Pons (tissue), 1 donor: ENCODE measurements around the gene OPCML.

ENCODE experiments used
- DNase-seq: peaks from one replicate; pipeline ENCODE4 v3.0.0-alpha.2; 2016; ENCODE audit warnings: low spot score

OPCML gene

GRCh38 chr11:133228471-133229329 is 303.6 kb downstream of the OPCML start:
- DNase-seq, result peak; percentile 4

DNA sequence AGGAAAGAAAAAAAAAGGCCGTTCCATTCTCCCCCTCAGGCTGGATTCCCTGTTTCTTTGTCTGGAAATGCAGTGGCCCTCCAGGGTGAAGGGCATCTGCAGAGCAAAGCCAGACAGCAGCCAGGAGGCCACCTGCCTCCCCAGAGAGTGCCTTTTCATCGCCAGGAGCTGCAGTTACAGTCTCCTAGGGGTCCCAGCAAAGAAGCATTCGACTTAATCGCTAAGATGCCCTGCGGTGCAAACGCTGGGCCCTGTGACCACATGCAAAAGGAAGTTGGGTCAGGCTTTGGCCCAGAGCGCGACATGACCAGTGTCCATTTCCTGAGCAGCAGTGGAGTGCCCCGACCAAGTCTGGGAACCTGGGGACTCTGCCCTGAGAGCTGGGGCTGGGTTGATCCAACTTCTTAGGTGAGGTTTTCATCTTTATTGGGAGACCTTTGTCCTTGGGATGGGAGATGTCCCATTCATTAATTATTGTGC is 304.6 kb downstream of the OPCML start:
- DNase-seq, result no peak

DNA sequence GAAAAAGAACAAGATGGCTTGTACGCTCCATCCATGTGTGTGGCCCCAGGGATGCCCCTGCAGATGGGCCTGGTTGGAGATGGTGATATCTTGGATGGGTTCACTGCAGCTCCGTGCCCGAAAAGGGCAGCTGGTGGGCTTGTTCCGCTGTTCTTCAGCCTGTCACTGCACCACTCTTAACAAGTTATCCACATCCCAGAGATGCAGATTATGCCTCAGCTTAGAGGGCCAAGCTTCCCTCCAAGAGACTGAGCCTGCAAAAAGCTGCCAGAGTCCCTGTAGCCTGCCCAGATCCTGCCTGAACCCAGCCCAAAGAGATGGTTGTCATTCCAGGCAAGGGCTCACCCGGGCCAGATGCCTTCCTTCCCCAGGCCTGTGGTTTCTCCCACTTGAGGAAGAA is 308.0 kb downstream of the OPCML start:
- DNase-seq, result no peak

DNA sequence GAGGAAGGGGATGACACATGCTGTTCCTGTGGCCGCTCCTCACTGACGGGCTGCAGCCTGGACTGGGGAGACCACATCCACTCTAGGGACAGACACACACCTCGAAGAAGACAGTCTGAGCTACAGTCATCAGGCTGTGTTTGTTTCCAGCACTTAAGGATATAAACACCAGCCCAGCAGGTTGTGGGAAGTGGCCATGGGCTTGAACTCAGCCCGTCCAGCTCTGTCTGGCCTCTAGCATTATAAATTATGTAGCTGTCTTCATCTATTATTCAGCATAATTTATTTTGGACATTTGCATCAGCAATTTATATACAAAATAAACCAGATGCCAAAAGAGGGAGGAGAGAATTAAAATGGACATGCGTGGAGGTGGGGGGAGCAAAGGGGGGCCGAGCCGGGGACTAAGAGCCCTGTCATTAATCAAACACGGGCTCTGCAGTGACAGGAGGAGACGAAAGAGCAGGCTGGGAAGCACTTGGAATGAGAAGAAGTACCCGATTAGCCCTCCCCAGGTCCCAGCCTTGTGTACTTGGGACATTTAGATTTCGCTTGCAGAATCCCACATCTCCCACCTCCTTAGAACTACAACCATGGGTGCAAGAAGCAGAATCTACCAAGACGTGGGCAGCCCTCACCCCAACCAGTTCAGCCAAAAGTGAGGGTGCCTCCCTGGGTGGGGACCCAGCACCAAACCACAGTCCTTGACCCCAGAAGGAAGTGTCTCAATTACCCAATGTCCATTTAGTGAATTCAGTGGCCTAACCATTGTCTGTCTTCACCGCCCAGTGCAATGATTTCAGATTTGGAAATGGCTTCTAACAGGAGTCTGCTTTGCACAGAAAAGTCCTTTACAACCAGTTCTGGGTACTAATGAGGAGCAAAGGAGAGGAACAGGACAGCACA is 309.6 kb downstream of the OPCML start:
- no peak for DNase-seq

DNA sequence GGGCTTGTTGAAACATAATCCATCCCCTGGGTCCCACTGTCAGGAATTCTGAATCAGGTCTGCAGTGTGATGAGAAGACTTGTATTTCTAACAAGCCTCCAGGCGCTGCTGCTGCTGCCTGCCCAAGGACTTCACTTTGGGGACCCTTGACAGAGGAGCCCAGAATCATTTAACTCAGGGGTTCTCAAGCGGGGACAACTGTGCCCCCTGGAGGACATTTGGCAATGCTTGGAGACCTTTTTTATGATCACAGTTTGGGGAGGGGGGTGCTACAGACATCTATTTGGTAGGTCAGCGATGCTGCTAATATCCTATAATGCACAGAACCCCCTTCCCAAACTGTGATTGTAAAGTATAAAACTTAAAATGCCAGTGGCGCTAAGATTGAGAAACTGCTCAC is 312.8 kb downstream of the OPCML start:
- no peak for DNase-seq

GRCh38 chr11:133216813-133217212 is 315.5 kb downstream of the OPCML start:
- no peak for DNase-seq

- no peak for DNase-seq
These were observed 316.6 kb downstream of the OPCML start for GRCh38 chr11:133215596-133216230.

DNA sequence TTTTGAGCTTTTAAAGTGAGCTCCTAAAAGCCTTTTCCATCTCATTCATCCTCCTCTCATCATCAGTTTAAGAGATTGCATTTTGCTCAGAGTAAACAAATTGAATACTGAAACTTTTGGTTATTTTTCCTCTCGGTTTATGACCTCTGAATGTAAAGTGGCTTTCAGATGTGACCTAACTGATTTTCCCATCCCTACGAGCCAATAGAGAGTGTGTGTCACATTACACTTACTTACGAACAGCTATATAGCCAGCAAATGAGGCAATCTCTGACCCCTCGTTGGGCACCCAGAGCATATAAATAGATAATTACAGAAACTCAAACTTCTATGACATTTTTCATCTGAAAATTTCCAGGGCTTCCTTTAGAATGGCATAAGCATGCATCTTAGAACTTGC is 317.7 kb downstream of the OPCML start:
- DNase-seq, result no peak

DNA sequence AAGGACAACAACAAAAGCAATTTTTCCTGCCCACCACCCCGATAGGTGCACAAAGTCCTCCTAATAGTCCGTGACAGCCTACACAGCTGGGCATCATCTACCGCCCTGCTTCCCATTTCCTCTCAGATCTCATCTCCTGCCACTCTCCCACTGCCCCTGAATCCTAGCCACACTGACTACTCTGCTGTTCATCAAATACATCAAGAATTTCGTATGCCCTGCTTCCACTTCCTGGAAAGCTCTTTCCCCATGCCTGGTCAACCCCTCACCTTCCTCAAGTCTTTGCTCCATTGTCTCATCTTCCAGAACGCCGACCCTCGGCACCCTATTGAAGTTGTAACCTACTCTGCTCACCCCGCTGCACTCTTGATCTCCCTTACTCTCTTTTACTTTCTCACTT is 320.1 kb downstream of the OPCML start:
- no peak for DNase-seq

- no peak for DNase-seq
These were observed 324.3 kb downstream of the OPCML start for GRCh38 chr11:133207995-133208394.

- DNase-seq, result no peak
These were observed 325.8 kb downstream of the OPCML start for GRCh38 chr11:133206313-133207005.

GRCh38 chr11:133204158-133204557 is 328.1 kb downstream of the OPCML start:
- no peak for DNase-seq

GRCh38 chr11:133202816-133203215 is 329.5 kb downstream of the OPCML start:
- no peak for DNase-seq

DNA sequence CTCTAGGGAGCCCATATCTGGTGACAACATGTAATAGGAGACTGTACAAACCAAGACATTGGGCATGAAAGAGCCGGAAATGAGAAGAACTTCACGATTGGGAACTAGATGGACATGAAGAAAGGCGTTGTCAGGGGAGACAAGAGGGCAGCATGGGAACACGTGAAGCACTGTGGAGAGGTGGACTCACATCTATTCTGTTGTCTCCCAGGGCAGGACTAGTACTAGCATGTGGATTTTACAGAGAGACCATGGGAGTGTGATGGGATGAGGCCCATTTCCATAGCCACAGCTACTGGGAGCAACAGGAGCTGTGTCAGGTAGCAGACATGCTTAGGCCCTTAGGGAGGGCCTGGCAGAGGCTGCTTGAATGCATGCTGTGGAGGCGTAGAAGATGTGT is 333.9 kb downstream of the OPCML start:
- no peak for DNase-seq

- DNase-seq, result peak; percentile 11
These were observed 334.9 kb downstream of the OPCML start for GRCh38 chr11:133197425-133197824.

- peak; percentile 83 for DNase-seq
These were observed 340.4 kb downstream of the OPCML start for GRCh38 chr11:133191931-133192330.

GRCh38 chr11:133181667-133182066 is 350.6 kb downstream of the OPCML start:
- DNase-seq, result no peak

GRCh38 chr11:133181066-133181465 is 351.2 kb downstream of the OPCML start:
- no peak for DNase-seq

DNA sequence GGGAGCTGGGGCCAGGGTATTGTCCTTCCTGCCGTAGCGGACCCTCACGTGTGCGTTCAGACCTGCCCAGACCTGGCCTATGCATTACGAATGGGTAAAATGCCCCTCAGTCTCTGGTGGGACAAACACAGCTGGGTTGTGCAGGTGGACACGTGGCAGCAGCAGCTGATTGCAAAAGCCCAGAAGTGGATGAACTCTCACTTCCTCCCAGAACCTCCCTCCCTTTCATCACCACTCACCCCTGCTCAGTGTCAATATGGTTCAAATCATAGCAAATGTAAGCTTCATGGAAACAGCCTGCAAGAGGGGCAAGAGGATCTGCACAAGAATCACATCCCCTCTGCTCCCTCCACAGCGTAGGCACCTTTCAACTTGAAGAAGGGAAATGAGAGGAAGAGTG is 352.1 kb downstream of the OPCML start:
- DNase-seq, result no peak

- no peak for DNase-seq
These were observed 355.6 kb downstream of the OPCML start for GRCh38 chr11:133176748-133177147.

DNA sequence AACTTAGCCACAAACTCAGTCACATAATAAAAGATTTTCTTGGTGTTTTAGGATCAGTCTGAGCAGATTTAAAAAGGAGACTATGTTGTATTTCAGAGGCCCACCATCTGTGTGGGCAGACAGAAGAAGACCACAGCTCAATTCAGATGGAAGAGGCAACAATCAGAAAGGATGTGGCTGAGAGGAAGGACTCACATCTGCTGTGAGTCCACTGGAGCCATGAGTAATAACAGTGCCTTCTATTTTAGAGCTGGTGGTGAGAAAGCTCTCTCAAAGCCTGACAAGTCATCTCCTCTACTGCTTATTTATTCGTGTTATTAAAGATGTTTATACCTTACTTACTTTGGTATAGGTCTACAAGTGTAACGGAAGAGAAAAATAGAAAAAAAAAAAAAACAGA is 357.2 kb downstream of the OPCML start:
- DNase-seq, result no peak
